Peyer's patch (tissue), 4 donors: ENCODE data around the gene SDF4. TPM values are rescaled to one million over a fixed set of nuclear protein-coding genes. Genes with fewer than 3 reads are reported as not detected.

Source experiments
- DNase-seq, 3 donors: peaks; one replicate each; pipeline ENCODE4 v3.0.0-alpha.2; 2017 to 2019
- H3K27ac ChIP-seq, 4 donors: fragments of 200-600 bp; sonication (generic); one replicate each; pipeline ENCODE4 v1.5.1; 2016 to 2019
- H3K27me3 ChIP-seq, 2 donors: fragments of 200-600 bp; sonication (generic); one replicate each; pipeline ENCODE4 v1.5.1; 2019
- H3K36me3 ChIP-seq, 3 donors: fragments of 200-600 bp; sonication (generic); one replicate each; pipeline ENCODE4 v1.5.1; 2016 to 2019
- H3K4me1 ChIP-seq, 4 donors: fragments of 200-600 bp; sonication (generic); one replicate each; pipeline ENCODE4 v1.5.1; 2016 to 2019
- H3K4me3 ChIP-seq, 4 donors: fragments of 200-600 bp; sonication (generic); 1 replicate in 3 of 4; 2 replicates in 1 of 4; pipeline ENCODE4 v1.5.1; 2016 to 2019; ENCODE audit warnings: mild to moderate bottlenecking in 1 of 4
- H3K9me3 ChIP-seq, 4 donors: fragments of 200-600 bp; sonication (generic); one replicate each; pipeline ENCODE4 v1.5.1; 2016 to 2019; ENCODE audit warnings: mild to moderate bottlenecking in 1 of 4
- POLR2A ChIP-seq, 2 donors: fragments of 450-650 bp; IDR thresholded peaks; one replicate each; pipeline ENCODE4 v1.5.1; 2017; ENCODE audit warnings: antibody characterized with exemption in 2 of 2, mild to moderate bottlenecking in 2 of 2, moderate library complexity in 2 of 2
- small RNA-seq, 2 donors: library from RNA; depleted of rRNA; stranded (forward); fragments of <200 nt; gene quantifications; one replicate each; pipeline ENCODE3, GENCODE V24; 2016
- total RNA-seq, 4 donors: library from RNA; depleted of rRNA; stranded (reverse); fragments of >200 nt; gene quantifications; one replicate each; pipeline ENCODE4 v1.1.0, GENCODE V29; 2016
- TF ChIP-seq, protein P1 (sequence below), 6 experiments: fragments of 450-650 bp in 4 of 6; fragments of 200-600 bp in 2 of 6; sonication (generic) in 1 of 6; IDR thresholded peaks; one replicate each; pipeline ENCODE4 v1.5.1; 2017 to 2019; ENCODE audit warnings: antibody characterized with exemption in 6 of 6, mild to moderate bottlenecking in 3 of 6, moderate library complexity in 1 of 6

The SDF4 gene
- total RNA-seq, 4 donors from 2014 or later, result 88.3 to 280 (median 177) TPM

DNA sequence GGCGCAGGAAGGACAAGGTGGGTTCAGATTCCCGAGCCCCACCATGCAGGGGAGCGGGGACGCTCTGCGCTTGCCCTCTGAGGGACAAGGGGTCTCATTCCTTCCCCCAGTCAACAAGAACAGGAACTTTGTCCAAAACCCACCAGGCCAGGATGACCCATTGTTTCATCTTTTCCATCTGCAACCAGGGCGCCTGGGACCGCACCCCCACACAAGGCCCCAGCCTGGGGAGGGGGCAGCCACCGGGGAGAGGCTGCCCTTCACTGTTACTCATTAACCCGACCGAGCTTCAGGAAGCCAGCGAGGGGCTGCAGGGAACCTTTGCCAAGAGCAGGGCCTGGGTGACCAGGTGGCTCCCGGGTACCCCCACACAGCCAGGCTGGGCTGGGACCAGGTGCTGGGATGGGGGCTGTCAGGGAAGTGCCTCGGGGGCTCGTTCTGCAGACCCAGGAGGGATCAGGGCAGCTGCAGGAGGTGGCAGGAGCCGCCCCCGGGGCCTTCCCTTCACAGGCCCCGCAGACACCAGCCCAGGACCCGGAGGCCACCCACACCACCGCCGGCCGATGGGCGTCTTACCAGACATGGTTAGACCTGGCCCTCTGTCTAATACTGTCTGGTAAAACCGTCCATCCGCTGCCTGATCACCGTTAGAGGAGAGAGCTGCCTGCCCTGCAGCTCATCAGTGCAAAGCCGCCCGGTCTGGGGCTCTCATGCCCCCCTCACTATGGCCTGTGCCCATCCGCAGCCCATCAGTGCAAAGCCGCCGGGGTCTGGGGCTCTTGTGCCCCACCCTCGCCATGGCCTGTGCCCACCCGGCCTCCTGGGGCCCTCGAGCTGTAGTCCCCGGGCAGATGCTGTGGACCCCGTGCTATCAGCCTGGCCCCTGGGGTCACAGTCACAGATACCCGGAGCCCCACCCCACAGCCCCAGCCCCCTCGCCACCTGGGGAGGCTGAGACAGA, 63.1 kb downstream of the SDF4 start:
- no peaks in the 10 kb centered on the region for H3K27me3 ChIP-seq
- H3K9me3 ChIP-seq, result no peaks in the 10 kb centered on the region
- H3K27ac ChIP-seq, result peak overlapping the region in 1 of 4 donors; percentile 96
- peak in 1 of 3 donors; percentile 52 for DNase-seq
- H3K4me3 ChIP-seq, result no peak overlapping the region
- no peak for TF ChIP-seq POLR2A (IDR thresholded peaks at IDR 0.05)
- TF ChIP-seq, protein P1, sequence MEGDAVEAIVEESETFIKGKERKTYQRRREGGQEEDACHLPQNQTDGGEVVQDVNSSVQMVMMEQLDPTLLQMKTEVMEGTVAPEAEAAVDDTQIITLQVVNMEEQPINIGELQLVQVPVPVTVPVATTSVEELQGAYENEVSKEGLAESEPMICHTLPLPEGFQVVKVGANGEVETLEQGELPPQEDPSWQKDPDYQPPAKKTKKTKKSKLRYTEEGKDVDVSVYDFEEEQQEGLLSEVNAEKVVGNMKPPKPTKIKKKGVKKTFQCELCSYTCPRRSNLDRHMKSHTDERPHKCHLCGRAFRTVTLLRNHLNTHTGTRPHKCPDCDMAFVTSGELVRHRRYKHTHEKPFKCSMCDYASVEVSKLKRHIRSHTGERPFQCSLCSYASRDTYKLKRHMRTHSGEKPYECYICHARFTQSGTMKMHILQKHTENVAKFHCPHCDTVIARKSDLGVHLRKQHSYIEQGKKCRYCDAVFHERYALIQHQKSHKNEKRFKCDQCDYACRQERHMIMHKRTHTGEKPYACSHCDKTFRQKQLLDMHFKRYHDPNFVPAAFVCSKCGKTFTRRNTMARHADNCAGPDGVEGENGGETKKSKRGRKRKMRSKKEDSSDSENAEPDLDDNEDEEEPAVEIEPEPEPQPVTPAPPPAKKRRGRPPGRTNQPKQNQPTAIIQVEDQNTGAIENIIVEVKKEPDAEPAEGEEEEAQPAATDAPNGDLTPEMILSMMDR (IDR thresholded peaks at IDR 0.05), result no peak
- H3K4me1 ChIP-seq, result peaks cover 0 to 32% (median 16%) of the 10 kb centered on the region in 4 donors
- H3K36me3 ChIP-seq, result peaks cover 0 to 3% (median 0%) of the 10 kb centered on the region in 3 donors

GRCh38 chr1:1167841-1168450, 63.9 kb downstream of the SDF4 start:
- H3K9me3 ChIP-seq, result no peaks in the 10 kb centered on the region
- H3K4me3 ChIP-seq, result peak overlapping the region in 2 of 4 donors; percentile 71 to 73
- no peaks in the 10 kb centered on the region for H3K27me3 ChIP-seq
- H3K36me3 ChIP-seq, result peaks cover 0 to 3% (median 0%) of the 10 kb centered on the region in 3 donors
- H3K27ac ChIP-seq, result peak overlapping the region in 2 of 4 donors; percentile 94 to 96
- peaks cover 0 to 32% (median 11%) of the 10 kb centered on the region in 4 donors for H3K4me1 ChIP-seq
- peak in 1 of 3 donors; percentile 45 for DNase-seq
- TF ChIP-seq, protein P1 (IDR thresholded peaks at IDR 0.05), result no peak
- no peak for TF ChIP-seq POLR2A (IDR thresholded peaks at IDR 0.05)

- Histone ChIP-seq H3K36me3 (peaks cover 0 to 3% (median 0%) of the 10 kb centered on the region in 3 donors), H3K4me3 (peak overlapping the region in 2 of 4 donors; percentile 71 to 73), H3K27me3 (no peaks in the 10 kb centered on the region), H3K4me1 (peaks cover 0 to 32% (median 10%) of the 10 kb centered on the region in 4 donors), H3K27ac (peak overlapping the region in 2 of 4 donors; percentile 94 to 96), H3K9me3 (no peaks in the 10 kb centered on the region)
- TF ChIP-seq, protein P1 (IDR thresholded peaks at IDR 0.05), result peak in 1 of 6 experiments; percentile 21
- TF ChIP-seq POLR2A (IDR thresholded peaks at IDR 0.05), result peak; percentile 8 to 44
- DNase-seq, result peak in 2 of 3 donors; percentile 83 to 88
These were observed 64.4 kb downstream of the SDF4 start for GRCh38 chr1:1167398-1167821.

Small RNA genes lying within 50 kb of the gene (small RNA-seq; reads per million reads assigned to genes)
- 7.1 to 86.5 reads per million in 2 donors for gene MIR200A
- 137 to 757 reads per million in 2 donors for gene MIR200B
- 3.9 to 54.0 reads per million in 2 donors for gene MIR429

Other genes with a start within 250 kb of the SDF4 start
- under 1 TPM in 1 of 4 donors, not detected in 3; 0.35 TPM for gene PERM1, start 249.9 kb downstream of the SDF4 start, total RNA-seq
- 10 to 100 TPM in 2 of 4 donors, 1 to 10 TPM in 2; 3.9 to 12.4 (median 7.7) TPM for gene HES4, start 231.9 kb downstream of the SDF4 start, total RNA-seq
- gene ISG15, start 218.5 kb downstream of the SDF4 start, total RNA-seq, result 10 to 100 TPM; 17.0 to 91.6 (median 40.1) TPM
- gene AGRN, start 211.9 kb downstream of the SDF4 start, total RNA-seq, result 100 to 1,000 TPM in 1 of 4 donors, 10 to 100 TPM in 3; 33.0 to 103 (median 41.4) TPM
- gene RNF223, start 157.7 kb downstream of the SDF4 start, total RNA-seq, result 1 to 10 TPM in 1 of 4 donors, not detected in 3; 1.3 TPM
- 10 to 100 TPM; 14.0 to 32.0 (median 22.7) TPM for gene C1orf159, start 115.9 kb downstream of the SDF4 start, total RNA-seq
- gene TTLL10, start 58.1 kb downstream of the SDF4 start, total RNA-seq, result 1 to 10 TPM in 3 of 4 donors, not detected in 1; 1.6 to 3.6 (median 1.8) TPM
- gene TNFRSF18, start 25.4 kb downstream of the SDF4 start, total RNA-seq, result 10 to 100 TPM in 1 of 4 donors, 1 to 10 TPM in 1, under 1 TPM in 1, not detected in 1; 0.70 to 38.0 (median 3.2) TPM
- 1 to 10 TPM in 3 of 4 donors, not detected in 1; 1.6 to 9.1 (median 2.8) TPM for gene TNFRSF4, start 17.8 kb downstream of the SDF4 start, total RNA-seq
- 10 to 100 TPM in 2 of 4 donors, 1 to 10 TPM in 2; 9.1 to 13.4 (median 10.6) TPM for gene B3GALT6, start 236 bp upstream of the SDF4 start, total RNA-seq
- 10 to 100 TPM in 3 of 4 donors, not detected in 1; 23.3 to 58.0 (median 44.2) TPM for gene C1QTNF12, start 14.7 kb upstream of the SDF4 start, total RNA-seq
- gene UBE2J2, start 41.9 kb upstream of the SDF4 start, total RNA-seq, result 10 to 100 TPM; 25.6 to 64.2 (median 55.3) TPM
- gene SCNN1D, start 48.4 kb upstream of the SDF4 start, total RNA-seq, result 10 to 100 TPM in 3 of 4 donors, not detected in 1; 10.9 to 21.6 (median 16.9) TPM
- gene ACAP3, start 75.9 kb upstream of the SDF4 start, total RNA-seq, result 100 to 1,000 TPM in 2 of 4 donors, 10 to 100 TPM in 2; 78.1 to 156 (median 110) TPM
- 10 to 100 TPM; 12.4 to 38.9 (median 24.4) TPM for gene PUSL1, start 76.6 kb upstream of the SDF4 start, total RNA-seq
- 100 to 1,000 TPM; 146 to 359 (median 273) TPM for gene INTS11, start 92.7 kb upstream of the SDF4 start, total RNA-seq
- 10 to 100 TPM; 10.7 to 94.0 (median 84.6) TPM for gene CPTP, start 92.8 kb upstream of the SDF4 start, total RNA-seq
- 1 to 10 TPM; 2.1 to 5.8 (median 3.0) TPM for gene TAS1R3, start 99.3 kb upstream of the SDF4 start, total RNA-seq
- gene DVL1, start 117.4 kb upstream of the SDF4 start, total RNA-seq, result 100 to 1,000 TPM in 3 of 4 donors, 10 to 100 TPM in 1; 76.0 to 196 (median 164) TPM
- 10 to 100 TPM; 11.7 to 56.1 (median 35.6) TPM for gene MXRA8, start 126.6 kb upstream of the SDF4 start, total RNA-seq
- 100 to 1,000 TPM; 122 to 172 (median 134) TPM for gene AURKAIP1, start 143.2 kb upstream of the SDF4 start, total RNA-seq
- 1,000 to 10,000 TPM in 1 of 4 donors, 100 to 1,000 TPM in 3; 216 to 1,008 (median 423) TPM for gene CCNL2, start 167.3 kb upstream of the SDF4 start, total RNA-seq
- 10 to 100 TPM; 58.2 to 94.1 (median 78.2) TPM for gene MRPL20, start 175.3 kb upstream of the SDF4 start, total RNA-seq
- gene ANKRD65, start 189.3 kb upstream of the SDF4 start, total RNA-seq, result 10 to 100 TPM in 1 of 4 donors, 1 to 10 TPM in 2, under 1 TPM in 1; 0.54 to 11.6 (median 2.0) TPM
- gene VWA1, start 203.7 kb upstream of the SDF4 start, total RNA-seq, result 10 to 100 TPM in 1 of 4 donors, 1 to 10 TPM in 3; 3.2 to 14.0 (median 6.7) TPM
- gene ATAD3C, start 217.7 kb upstream of the SDF4 start, total RNA-seq, result under 1 TPM in 1 of 4 donors, not detected in 3; 0.27 TPM
- gene ATAD3B, start 239.8 kb upstream of the SDF4 start, total RNA-seq, result 100 to 1,000 TPM in 1 of 4 donors, 10 to 100 TPM in 3; 26.9 to 130 (median 35.0) TPM